ENCODE measurements around the gene SLC35F5.
A peak's percentile ranks its signal among the peaks of the same experiment; 100 is the strongest.
"Not testable (repeated sequence)": the region's sequence is repeated elsewhere in the genome, so short reads cannot be mapped to it uniquely, and the experiment has no call there.

SLC35F5 gene

GRCh38 chr2:113694438-113694837 lies 62.0 kb downstream of the SLC35F5 start:
- DNase-seq = no peak

GRCh38 chr2:113692698-113693428 lies 63.6 kb downstream of the SLC35F5 start:
- peak; percentile 15 for DNase-seq

GRCh38 chr2:113690871-113691270 lies 65.6 kb downstream of the SLC35F5 start:
- DNase-seq = not testable (repeated sequence)

GRCh38 chr2:113686537-113686936 lies 69.9 kb downstream of the SLC35F5 start:
- no peak for DNase-seq

- DNase-seq = no peak
Observed at GRCh38 chr2:113685471-113685870, 71.0 kb downstream of the SLC35F5 start.

- DNase-seq = no peak
Observed at GRCh38 chr2:113679457-113679856, 77.0 kb downstream of the SLC35F5 start.

GRCh38 chr2:113677330-113677729 lies 79.1 kb downstream of the SLC35F5 start:
- no peak for DNase-seq

GRCh38 chr2:113676623-113677266 lies 79.7 kb downstream of the SLC35F5 start:
- no peak for DNase-seq

- no peak for DNase-seq
Observed at GRCh38 chr2:113675875-113676274, 80.6 kb downstream of the SLC35F5 start.

- DNase-seq = no peak
Observed at GRCh38 chr2:113672326-113672932, 84.0 kb downstream of the SLC35F5 start.

GRCh38 chr2:113669013-113669412 lies 87.4 kb downstream of the SLC35F5 start:
- not testable (repeated sequence) for DNase-seq

GRCh38 chr2:113664761-113665533 lies 91.5 kb downstream of the SLC35F5 start:
- DNase-seq = not testable (repeated sequence)

GRCh38 chr2:113663285-113664060 lies 93.0 kb downstream of the SLC35F5 start:
- not testable (repeated sequence) for DNase-seq

Data from central memory CD4-positive, alpha-beta T cell (primary cell).